Neuronal stem cell (in vitro differentiated cells): Measurements from ENCODE around the gene ZNF740.

Source experiments
- DNase-seq: peaks from one replicate; pipeline ENCODE4 v3.0.0-alpha.2; 2013; ENCODE audit warnings: low spot score
- H2AFZ ChIP-seq: one replicate; pipeline ENCODE4 v1.6.1; 2013; ENCODE audit warnings: mild to moderate bottlenecking, low read length, inconsistent platforms
- H2AK5ac ChIP-seq: 2 replicates; pipeline ENCODE4 v1.6.1; 2013; ENCODE audit warnings: low read depth, mild to moderate bottlenecking, inconsistent platforms, low read length, moderate library complexity, mixed read lengths
- H2BK120ac ChIP-seq: 2 replicates; pipeline ENCODE4 v1.6.1; 2013; ENCODE audit warnings: low read depth, mild to moderate bottlenecking, inconsistent platforms, low read length, moderate library complexity, mixed read lengths
- H2BK12ac ChIP-seq: one replicate; pipeline ENCODE4 v1.6.1; 2013; ENCODE audit warnings: low read length, inconsistent platforms
- H2BK15ac ChIP-seq: 2 replicates; pipeline ENCODE4 v1.6.1; 2013; ENCODE audit warnings: mild to moderate bottlenecking, low read length, inconsistent platforms, mixed read lengths
- H2BK5ac ChIP-seq: one replicate; pipeline ENCODE4 v1.6.1; 2013; ENCODE audit warnings: inconsistent platforms, mild to moderate bottlenecking, low read length, moderate library complexity
- H3K14ac ChIP-seq: one replicate; pipeline ENCODE4 v1.6.1; 2013; ENCODE audit warnings: low read length, inconsistent platforms
- H3K18ac ChIP-seq: 2 replicates; pipeline ENCODE4 v1.6.1; 2013; ENCODE audit warnings: low read length, inconsistent platforms
- H3K23ac ChIP-seq: 2 replicates; pipeline ENCODE4 v1.6.1; 2013; ENCODE audit warnings: low read depth, mild to moderate bottlenecking, mixed read lengths, low read length, inconsistent platforms; ENCODE audit not compliant: poor library complexity
- H3K27ac ChIP-seq: replicated peaks from 3 replicates; pipeline ENCODE4 v1.5.1; 2013; ENCODE audit warnings: low read length, inconsistent platforms
- H3K27me3 ChIP-seq, 3 experiments: 2 replicates each; pipeline ENCODE4 v1.6.1; 2013; ENCODE audit warnings: low read length in 3 of 3, mild to moderate bottlenecking in 2 of 3, inconsistent platforms in 1 of 3, low read depth in 1 of 3, mixed read lengths in 1 of 3, moderate library complexity in 1 of 3; ENCODE audit not compliant: control insufficient read depth in 3 of 3, insufficient read depth in 3 of 3
- H3K36me3 ChIP-seq, 2 donors: replicated peaks in 1 of 2; 2 replicates each; pipeline ENCODE4 v1.6.1; 2013; ENCODE audit warnings: low read length in 2 of 2; ENCODE audit not compliant: control insufficient read depth in 2 of 2, insufficient read depth in 2 of 2
- H3K4ac ChIP-seq: 2 replicates; pipeline ENCODE4 v1.6.1; 2013; ENCODE audit warnings: inconsistent platforms, mild to moderate bottlenecking, low read length, moderate library complexity
- H3K4me1 ChIP-seq, 2 donors: 1 replicate in 1 of 2; 2 replicates in 1 of 2; pipeline ENCODE4 v1.6.1; 2013; ENCODE audit warnings: low read length in 2 of 2, low read depth in 1 of 2; ENCODE audit not compliant: control insufficient read depth in 2 of 2, insufficient read depth in 1 of 2
- H3K4me2 ChIP-seq: one replicate; pipeline ENCODE4 v1.6.1; 2013; ENCODE audit warnings: mild to moderate bottlenecking, low read length, inconsistent platforms; ENCODE audit not compliant: insufficient read depth, poor library complexity, severe bottlenecking
- H3K4me3 ChIP-seq, 2 donors: 2 replicates each; pipeline ENCODE4 v1.5.1; 2013; ENCODE audit warnings: low read length in 2 of 2, mild to moderate bottlenecking in 2 of 2, inconsistent platforms in 1 of 2, moderate library complexity in 1 of 2
- H3K79me1 ChIP-seq: one replicate; pipeline ENCODE4 v1.6.1; 2013; ENCODE audit warnings: low read depth, mild to moderate bottlenecking, inconsistent platforms, low read length, moderate library complexity
- H3K9ac ChIP-seq: one replicate; pipeline ENCODE4 v1.6.1; 2013; ENCODE audit warnings: mild to moderate bottlenecking, low read depth, low read length, inconsistent platforms; ENCODE audit not compliant: poor library complexity
- H3K9me3 ChIP-seq, 2 donors: replicated peaks in 1 of 2; 2 replicates each; pipeline versions ENCODE3 to v1.6.1; 2013; ENCODE audit warnings: low read length in 2 of 2, mild to moderate bottlenecking in 2 of 2, inconsistent platforms in 1 of 2, low read depth in 1 of 2, mixed read lengths in 1 of 2, moderate library complexity in 1 of 2; ENCODE audit not compliant: control insufficient read depth in 2 of 2, insufficient read depth in 1 of 2
- H4K8ac ChIP-seq: one replicate; pipeline ENCODE4 v1.6.1; 2013; ENCODE audit warnings: low read depth, mild to moderate bottlenecking, inconsistent platforms, low read length, moderate library complexity
- H4K91ac ChIP-seq: one replicate; pipeline ENCODE4 v1.6.1; 2013; ENCODE audit warnings: low read length, low read depth, mild to moderate bottlenecking, inconsistent platforms; ENCODE audit not compliant: poor library complexity
- WGBS, 2 donors: extraction: QIAGEN DNeasy Blood & Tissue Kit; methylation state at CpG; one replicate each; pipeline ENCODE4 v1.1.7; 2013; ENCODE audit warnings: missing lambda C conversion rate in 2 of 2, mixed read lengths in 1 of 2; ENCODE audit not compliant: insufficient read length in 2 of 2, insufficient replicate concordance in 1 of 2; ENCODE audit errors: extremely low coverage in 2 of 2; 5-methylcytosine and 5-hydroxymethylcytosine counted together

The ZNF740 gene

DNA sequence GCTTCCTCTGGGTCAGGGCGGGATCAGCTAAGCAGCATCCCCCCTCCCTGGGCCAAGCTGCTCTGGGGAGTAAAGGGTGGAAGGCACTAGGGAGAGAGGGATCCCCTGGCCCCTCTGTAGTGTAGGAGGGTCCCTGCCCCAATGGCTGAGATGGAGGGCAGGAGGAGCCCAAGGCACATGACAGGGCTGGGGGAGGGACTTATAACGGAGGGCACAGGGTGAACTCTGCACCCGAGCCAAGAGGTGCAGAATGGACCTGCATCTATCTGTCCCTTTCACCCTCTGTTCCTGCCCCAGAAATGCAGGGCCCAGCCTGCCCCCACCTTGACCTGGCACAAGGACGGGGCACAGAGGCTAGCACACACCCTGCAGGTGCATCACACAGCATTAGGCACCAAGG lies 30.3 kb downstream of the ZNF740 start:
- no peaks in the 10 kb centered on the region for H3K36me3 ChIP-seq
- H3K14ac ChIP-seq, result no peak overlapping the region
- no peak overlapping the region for H4K8ac ChIP-seq
- H3K4me3 ChIP-seq, result peak overlapping the region in 1 of 2 donors; percentile 45
- no peak for DNase-seq
- no peak overlapping the region for H3K18ac ChIP-seq
- no peak overlapping the region for H3K27ac ChIP-seq
- H3K23ac ChIP-seq, result peak overlapping the region; percentile 52
- H3K4me2 ChIP-seq, result no peak overlapping the region
- no peaks in the 10 kb centered on the region for H3K9me3 ChIP-seq
- no peak overlapping the region for H2BK12ac ChIP-seq
- no peak overlapping the region for H2BK5ac ChIP-seq
- H3K9ac ChIP-seq, result no peak overlapping the region
- H2AFZ ChIP-seq, result no peak overlapping the region
- H4K91ac ChIP-seq, result no peak overlapping the region
- no peak overlapping the region for H2BK15ac ChIP-seq
- WGBS, 2 donors, result no CpG with 5 or more reads among the region's 4 CpGs
- H2BK120ac ChIP-seq, result no peak overlapping the region
- peaks cover 0 to 23% (median 0%) of the 10 kb centered on the region in 3 experiments for H3K27me3 ChIP-seq
- no peaks in the 10 kb centered on the region for H3K79me1 ChIP-seq
- H3K4ac ChIP-seq, result no peak overlapping the region
- peak overlapping the region; percentile 68 for H2AK5ac ChIP-seq
- H3K4me1 ChIP-seq, result peaks cover 5% of the 10 kb centered on the region in 2 donors

DNA sequence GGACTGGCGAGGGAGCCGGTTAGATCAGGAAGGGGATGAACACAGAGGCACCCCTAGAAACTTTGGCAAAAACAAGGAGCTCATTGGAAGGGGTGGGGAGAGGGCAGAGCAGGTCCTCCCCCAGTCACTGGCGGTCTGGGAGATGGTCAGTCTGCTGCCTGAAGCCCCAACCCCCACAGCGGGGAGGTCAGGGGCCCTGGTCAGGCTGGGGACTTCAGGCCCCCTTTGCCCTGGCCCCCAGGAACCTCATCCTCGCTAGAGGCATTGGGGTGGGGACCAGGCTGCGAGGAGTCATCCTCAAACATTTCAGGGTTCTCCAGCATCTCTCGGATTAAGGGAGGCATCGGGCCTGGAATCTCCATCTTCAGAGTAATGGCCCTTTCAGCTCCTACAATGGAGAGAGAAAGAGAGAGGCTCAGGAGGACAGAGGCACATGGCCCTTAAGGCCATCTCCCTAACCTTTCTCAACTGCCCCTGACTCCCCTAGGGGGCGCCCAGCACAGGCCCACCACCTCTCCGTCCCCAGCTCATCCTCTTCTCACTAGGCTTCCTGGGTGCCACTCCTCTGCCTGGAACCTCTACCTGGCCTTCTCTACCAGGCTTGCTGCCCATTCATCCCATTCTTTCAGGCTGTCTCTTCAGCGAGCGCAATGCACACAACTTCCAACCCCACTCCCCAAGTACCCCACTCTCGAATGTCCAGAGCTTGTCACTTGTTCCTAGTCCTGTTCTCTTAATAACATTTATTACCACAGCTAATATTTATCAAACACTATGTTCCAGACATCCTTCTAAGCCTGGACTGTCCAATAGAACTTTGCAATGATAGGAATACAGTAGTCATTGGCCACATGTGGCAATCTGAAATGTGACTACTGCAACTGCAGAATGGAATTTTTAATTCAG lies 31.2 kb downstream of the ZNF740 start:
- peak overlapping the region; percentile 9 for H2AK5ac ChIP-seq
- no peak overlapping the region for H2BK15ac ChIP-seq
- peak overlapping the region; percentile 44 for H2BK12ac ChIP-seq
- no peaks in the 10 kb centered on the region for H3K36me3 ChIP-seq
- H3K9ac ChIP-seq, result no peak overlapping the region
- no peak overlapping the region for H3K14ac ChIP-seq
- no peak overlapping the region for H4K91ac ChIP-seq
- H3K18ac ChIP-seq, result no peak overlapping the region
- no peak overlapping the region for H3K27ac ChIP-seq
- H2AFZ ChIP-seq, result no peak overlapping the region
- no peak overlapping the region for H3K4me3 ChIP-seq
- H3K9me3 ChIP-seq, result no peaks in the 10 kb centered on the region
- H3K4ac ChIP-seq, result no peak overlapping the region
- H3K23ac ChIP-seq, result no peak overlapping the region
- H2BK120ac ChIP-seq, result no peak overlapping the region
- WGBS, 2 donors, result no CpG with 5 or more reads among the region's 13 CpGs
- H4K8ac ChIP-seq, result no peak overlapping the region
- H3K27me3 ChIP-seq, result peaks cover 0 to 22% (median 0%) of the 10 kb centered on the region in 3 experiments
- H3K4me1 ChIP-seq, result peaks cover 4 to 8% of the 10 kb centered on the region in 2 donors
- no peak for DNase-seq
- no peak overlapping the region for H2BK5ac ChIP-seq
- no peak overlapping the region for H3K4me2 ChIP-seq
- no peaks in the 10 kb centered on the region for H3K79me1 ChIP-seq

DNA sequence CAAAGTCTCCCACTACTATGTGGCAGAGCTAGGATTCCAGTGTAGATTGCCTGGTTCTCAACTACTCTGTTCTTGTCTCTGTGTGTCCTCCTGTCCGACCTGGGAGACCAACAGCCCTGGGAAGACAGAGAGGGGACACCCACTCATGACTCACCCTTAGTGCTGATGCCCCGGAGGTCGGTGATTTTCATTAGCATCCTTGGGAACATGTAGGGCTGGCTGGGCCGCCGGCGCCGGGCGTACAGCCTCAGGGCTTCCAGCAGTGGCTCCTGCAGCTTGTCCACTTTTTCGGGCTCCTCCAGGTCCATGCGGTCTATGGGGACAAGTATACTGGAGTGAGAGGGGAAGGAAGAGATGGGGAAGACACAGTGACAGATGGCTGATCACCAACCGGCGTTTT lies 32.4 kb downstream of the ZNF740 start:
- H3K4me2 ChIP-seq, result no peak overlapping the region
- no peak overlapping the region for H3K23ac ChIP-seq
- peak overlapping the region; percentile 17 for H4K91ac ChIP-seq
- peak overlapping the region; percentile 73 for H2AK5ac ChIP-seq
- H2BK12ac ChIP-seq, result no peak overlapping the region
- peak overlapping the region; percentile 93 for H2BK5ac ChIP-seq
- H2BK120ac ChIP-seq, result no peak overlapping the region
- no peaks in the 10 kb centered on the region for H3K36me3 ChIP-seq
- H3K9ac ChIP-seq, result no peak overlapping the region
- H3K79me1 ChIP-seq, result no peaks in the 10 kb centered on the region
- no peak overlapping the region for H3K18ac ChIP-seq
- H3K4me1 ChIP-seq, result peaks cover 11 to 19% of the 10 kb centered on the region in 2 donors
- H3K14ac ChIP-seq, result no peak overlapping the region
- H3K9me3 ChIP-seq, result no peaks in the 10 kb centered on the region
- DNase-seq, result no peak
- H4K8ac ChIP-seq, result no peak overlapping the region
- H3K4me3 ChIP-seq, result no peak overlapping the region
- WGBS, 2 donors, result no CpG with 5 or more reads among the region's 12 CpGs
- no peak overlapping the region for H3K27ac ChIP-seq
- H2BK15ac ChIP-seq, result no peak overlapping the region
- H3K4ac ChIP-seq, result no peak overlapping the region
- peak overlapping the region; percentile 78 for H2AFZ ChIP-seq
- peaks cover 0 to 26% (median 2%) of the 10 kb centered on the region in 3 experiments for H3K27me3 ChIP-seq

DNA sequence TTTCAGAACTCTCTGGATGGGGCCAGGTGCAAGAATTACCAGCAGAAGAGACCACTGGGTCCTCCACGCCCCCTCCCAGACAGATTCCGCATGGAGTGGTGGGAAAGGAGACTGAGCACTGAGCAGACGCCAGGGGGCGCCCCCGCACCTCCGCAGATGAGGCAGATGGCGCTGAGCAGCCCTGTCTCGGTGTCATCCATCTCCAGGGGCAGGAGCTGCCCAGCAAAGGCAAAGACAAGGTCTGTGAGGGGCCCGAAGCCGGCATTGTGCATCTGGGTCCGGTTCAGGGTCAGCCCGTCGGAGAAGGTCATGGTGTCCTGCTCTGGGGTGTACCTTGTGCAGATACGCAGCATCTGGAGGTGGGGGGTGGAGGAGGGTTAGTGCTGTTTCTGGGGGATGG lies 32.8 kb downstream of the ZNF740 start:
- DNase-seq, result peak; percentile 77
- WGBS, 2 donors, result no CpG with 5 or more reads among the region's 14 CpGs
- no peak overlapping the region for H3K9ac ChIP-seq

More for the DNA sequence above, 32.8 kb downstream of the ZNF740 start:
- Histone ChIP-seq H3K27ac (no peak overlapping the region), H2AFZ (peak overlapping the region; percentile 78), H3K4ac (no peak overlapping the region), H3K18ac (no peak overlapping the region), H3K4me3 (no peak overlapping the region), H3K79me1 (no peaks in the 10 kb centered on the region), H3K14ac (no peak overlapping the region), H3K27me3 (peaks cover 0 to 28% (median 6%) of the 10 kb centered on the region in 3 experiments), H3K23ac (peak overlapping the region; percentile 44), H3K36me3 (no peaks in the 10 kb centered on the region), H2BK5ac (peak overlapping the region; percentile 93), H3K4me2 (no peak overlapping the region), H4K91ac (peak overlapping the region; percentile 17), H3K9me3 (no peaks in the 10 kb centered on the region), H2BK15ac (no peak overlapping the region), H3K4me1 (peaks cover 13 to 20% of the 10 kb centered on the region in 2 donors), H2BK12ac (no peak overlapping the region), H4K8ac (no peak overlapping the region), H2AK5ac (peak overlapping the region; percentile 77), H2BK120ac (no peak overlapping the region)
